ENCODE results near the gene YPEL3. TPM values are rescaled to one million over a fixed set of nuclear protein-coding genes. Genes with fewer than 3 reads are reported as not detected.

The YPEL3 gene
- polyA plus RNA-seq, 3 donors from 2014 or later: 248 to 354 (median 284) TPM

DNA sequence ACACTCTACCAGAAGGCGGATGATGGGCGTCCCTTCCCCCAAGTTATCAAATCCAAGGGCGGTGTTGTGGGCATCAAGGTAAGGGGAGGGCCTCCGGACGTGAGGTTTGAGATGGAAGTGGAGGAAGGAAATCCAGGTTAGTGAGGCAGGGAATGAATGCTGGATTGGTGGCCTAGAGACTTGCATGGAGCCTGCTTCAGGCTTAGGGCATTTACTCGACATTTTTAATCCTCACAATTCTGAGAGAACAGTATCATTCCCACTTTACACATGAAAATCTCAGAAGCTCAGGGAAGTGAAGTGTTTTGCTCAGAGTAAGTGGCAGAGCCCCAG, 28.5 kb downstream of the YPEL3 start:
- Mint-ChIP-seq H3K36me3 (peaks cover 7 to 29% (median 12%) of the 10 kb centered on the region in 3 donors), H3K4me3 (peak overlapping the region in 4 of 5 donors; percentile 58 to 99 (median 81)), H3K27ac (peak overlapping the region; percentile 69 to 99 (median 97)), H3K27me3 (ENCODE audit: low read depth in 3 of 3) (peaks cover 6 to 22% (median 13%) of the 10 kb centered on the region in 3 donors), H3K4me1 (peaks cover 30 to 38% of the 10 kb centered on the region in 2 donors), H3K9me3 (no peaks in the 10 kb centered on the region)
- no peak for DNase-seq

- H3K9me3 Mint-ChIP-seq: no peaks in the 10 kb centered on the region
- peak overlapping the region; percentile 98 to 99 (median 99) for H3K4me3 Mint-ChIP-seq
- peaks cover 7 to 26% (median 10%) of the 10 kb centered on the region in 3 donors for H3K36me3 Mint-ChIP-seq
- peaks cover 30 to 38% of the 10 kb centered on the region in 2 donors for H3K4me1 Mint-ChIP-seq
- H3K27ac Mint-ChIP-seq: peak overlapping the region; percentile 96 to 99 (median 98)
- peaks cover 6 to 20% (median 13%) of the 10 kb centered on the region in 3 donors for H3K27me3 Mint-ChIP-seq (ENCODE audit: low read depth in 3 of 3)
- DNase-seq: peak in 1 of 3 donors; percentile 29
Observed at GRCh38 chr16:30066761-30067583, 29.0 kb downstream of the YPEL3 start.

DNA sequence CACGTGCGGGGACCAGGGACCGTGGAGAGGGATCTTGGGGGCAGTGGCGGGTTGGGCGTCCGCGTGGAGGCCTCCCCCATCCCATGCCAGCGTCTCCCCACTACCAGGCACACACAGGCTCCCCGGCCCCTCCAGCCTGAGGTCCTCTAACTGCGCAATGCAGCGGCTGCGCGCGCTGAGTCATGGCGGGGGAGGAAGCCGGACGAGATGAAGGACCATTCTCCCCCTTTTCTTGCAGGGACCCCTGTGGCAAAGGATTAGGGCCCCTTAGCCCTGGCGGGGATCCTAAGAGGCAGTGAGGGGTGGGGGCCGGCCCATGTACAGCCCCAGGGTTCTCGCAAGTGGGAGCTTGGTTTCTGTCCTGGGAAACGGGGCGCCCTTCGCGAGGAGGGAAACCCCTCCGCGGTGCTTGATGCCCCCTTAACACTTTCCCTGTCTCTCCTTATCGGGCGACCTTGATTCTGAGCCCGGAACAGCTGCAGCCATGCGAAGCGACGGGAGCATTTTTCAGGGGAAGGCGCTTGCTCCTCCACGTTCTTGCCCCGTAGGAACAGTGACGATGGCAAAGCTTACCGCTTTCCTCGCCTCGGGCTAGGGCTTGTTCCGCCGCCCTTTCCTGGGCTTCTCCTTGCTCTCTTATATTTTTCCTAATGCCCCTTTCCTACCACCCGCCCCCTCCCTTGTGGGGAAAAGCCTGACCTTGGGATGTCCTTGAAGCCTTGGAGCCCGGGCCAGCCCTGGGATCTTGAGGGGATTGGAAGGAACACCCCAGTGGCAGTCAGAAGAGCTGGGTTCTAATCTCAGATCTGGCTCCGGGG, 29.9 kb downstream of the YPEL3 start:
- H3K9me3 Mint-ChIP-seq: no peaks in the 10 kb centered on the region
- peaks cover 7 to 21% (median 8%) of the 10 kb centered on the region in 3 donors for H3K36me3 Mint-ChIP-seq
- H3K27me3 Mint-ChIP-seq (ENCODE audit: low read depth in 3 of 3): peaks cover 6 to 20% (median 13%) of the 10 kb centered on the region in 3 donors
- peak overlapping the region; percentile 98 to 99 (median 99) for H3K4me3 Mint-ChIP-seq
- H3K4me1 Mint-ChIP-seq: peaks cover 30 to 38% of the 10 kb centered on the region in 2 donors
- DNase-seq: no peak
- H3K27ac Mint-ChIP-seq: peak overlapping the region; percentile 96 to 99 (median 98)

DNA sequence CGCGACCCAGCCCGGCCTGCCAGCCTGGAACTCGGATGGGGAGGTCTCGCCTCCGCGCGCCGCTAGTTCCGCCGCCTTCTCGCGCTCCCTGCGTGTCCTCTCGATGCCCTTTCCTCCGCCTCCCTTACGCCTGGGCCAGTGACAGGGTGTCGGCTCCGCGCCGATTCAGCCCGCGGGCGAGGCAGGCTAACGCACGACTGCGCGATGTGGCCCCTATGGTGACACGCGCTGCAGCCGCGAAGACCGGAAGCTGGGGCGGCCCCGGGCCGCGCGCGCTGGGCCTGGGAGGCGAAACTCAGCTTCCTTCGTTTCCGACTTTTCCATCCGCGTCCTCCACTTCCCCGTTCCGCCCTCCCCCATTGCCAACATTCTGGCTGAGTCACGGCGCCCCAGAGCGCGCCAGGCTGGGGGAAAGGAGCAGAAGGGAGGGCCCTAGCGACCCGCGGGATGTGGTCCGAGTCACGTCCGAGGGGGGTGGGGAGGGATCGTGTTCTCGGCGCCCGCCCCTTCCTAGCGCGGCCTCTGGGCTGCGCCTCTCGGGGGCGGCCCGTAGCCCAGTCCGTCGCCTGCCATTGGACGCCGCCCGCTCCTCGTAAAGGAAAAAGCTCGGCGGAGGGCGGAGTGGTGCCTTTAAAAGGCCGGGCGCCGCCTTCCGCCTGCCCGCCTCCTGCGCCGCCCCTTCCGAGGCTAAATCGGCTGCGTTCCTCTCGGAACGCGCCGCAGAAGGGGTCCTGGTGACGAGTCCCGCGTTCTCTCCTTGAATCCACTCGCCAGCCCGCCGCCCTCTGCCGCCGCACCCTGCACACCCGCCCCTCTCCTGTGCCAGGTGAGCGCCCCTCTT, 30.7 kb downstream of the YPEL3 start, which contains the start of gene ALDOA:
ALDOA (plus strand) TSS at position 659 of the 841 bp plus-strand sequence. CDS start 1,138 bp downstream, outside the sequence.
- Mint-ChIP-seq H3K27me3 (ENCODE audit: low read depth in 3 of 3) (peaks cover 6 to 20% (median 13%) of the 10 kb centered on the region in 3 donors), H3K4me1 (peaks cover 30 to 38% of the 10 kb centered on the region in 2 donors), H3K4me3 (peak within 1 kb of the TSS; percentile 98 to 99 (median 99)), H3K36me3 (peaks cover 7 to 17% (median 8%) of the 10 kb centered on the region in 3 donors), H3K27ac (peak within 1 kb of the TSS; percentile 96 to 99 (median 98)), H3K9me3 (no peaks in the 10 kb centered on the region)
- peak; percentile 95 to 97 (median 97) for DNase-seq

DNA sequence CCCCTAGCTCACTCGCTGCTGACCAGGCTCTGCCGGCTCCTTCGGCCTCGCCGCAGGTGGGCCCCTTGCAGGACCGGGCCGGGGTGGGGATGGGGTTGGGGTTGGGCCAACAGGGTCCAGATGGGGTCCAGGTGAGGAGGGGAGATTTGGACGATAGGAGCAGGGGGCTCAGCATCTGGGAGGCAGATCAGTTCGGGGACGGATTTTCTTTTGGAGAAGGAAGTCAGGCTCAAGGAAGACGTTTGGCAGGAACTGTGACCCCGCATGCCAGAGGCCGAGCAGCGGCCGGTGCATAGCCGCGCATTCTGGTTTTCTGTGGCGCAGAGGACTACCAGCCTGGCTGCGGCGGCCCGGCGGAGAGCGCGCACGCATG, 31.3 kb downstream of the YPEL3 start:
- Mint-ChIP-seq H3K36me3 (peaks cover 7 to 15% (median 8%) of the 10 kb centered on the region in 3 donors), H3K9me3 (no peaks in the 10 kb centered on the region), H3K27ac (peak overlapping the region; percentile 96 to 100 (median 98)), H3K27me3 (ENCODE audit: low read depth in 3 of 3) (peaks cover 6 to 20% (median 13%) of the 10 kb centered on the region in 3 donors), H3K4me3 (peak overlapping the region; percentile 98 to 99 (median 99)), H3K4me1 (peaks cover 30 to 38% of the 10 kb centered on the region in 2 donors)
- no peak for DNase-seq

GRCh38 chr16:30063893-30064728, 31.9 kb downstream of the YPEL3 start:
- Mint-ChIP-seq H3K4me3 (peak overlapping the region; percentile 98 to 99 (median 99)), H3K4me1 (peaks cover 30 to 35% of the 10 kb centered on the region in 2 donors), H3K27ac (peak overlapping the region; percentile 95 to 100 (median 98)), H3K27me3 (ENCODE audit: low read depth in 3 of 3) (peaks cover 6 to 20% (median 13%) of the 10 kb centered on the region in 3 donors), H3K9me3 (no peaks in the 10 kb centered on the region), H3K36me3 (peaks cover 7 to 15% (median 8%) of the 10 kb centered on the region in 3 donors)
- DNase-seq: peak; percentile 66 to 71 (median 66)

GRCh38 chr16:30063278-30063892, 32.6 kb downstream of the YPEL3 start:
- DNase-seq: no peak
- Mint-ChIP-seq H3K27ac (peak overlapping the region; percentile 95 to 100 (median 98)), H3K36me3 (peaks cover 3 to 10% (median 7%) of the 10 kb centered on the region in 3 donors), H3K27me3 (ENCODE audit: low read depth in 3 of 3) (peaks cover 6 to 18% (median 13%) of the 10 kb centered on the region in 3 donors), H3K4me3 (peak overlapping the region; percentile 98 to 99 (median 99)), H3K4me1 (peaks cover 24 to 32% of the 10 kb centered on the region in 2 donors), H3K9me3 (no peaks in the 10 kb centered on the region)

GRCh38 chr16:30060836-30061554, 35.0 kb downstream of the YPEL3 start:
- Mint-ChIP-seq H3K4me1 (peaks cover 8 to 14% of the 10 kb centered on the region in 2 donors), H3K4me3 (no peak overlapping the region), H3K27me3 (ENCODE audit: low read depth in 3 of 3) (peaks cover 6 to 16% (median 13%) of the 10 kb centered on the region in 3 donors), H3K36me3 (no peaks in the 10 kb centered on the region), H3K9me3 (no peaks in the 10 kb centered on the region), H3K27ac (peak overlapping the region in 1 of 6 donors; percentile 63)
- no peak for DNase-seq

DNA sequence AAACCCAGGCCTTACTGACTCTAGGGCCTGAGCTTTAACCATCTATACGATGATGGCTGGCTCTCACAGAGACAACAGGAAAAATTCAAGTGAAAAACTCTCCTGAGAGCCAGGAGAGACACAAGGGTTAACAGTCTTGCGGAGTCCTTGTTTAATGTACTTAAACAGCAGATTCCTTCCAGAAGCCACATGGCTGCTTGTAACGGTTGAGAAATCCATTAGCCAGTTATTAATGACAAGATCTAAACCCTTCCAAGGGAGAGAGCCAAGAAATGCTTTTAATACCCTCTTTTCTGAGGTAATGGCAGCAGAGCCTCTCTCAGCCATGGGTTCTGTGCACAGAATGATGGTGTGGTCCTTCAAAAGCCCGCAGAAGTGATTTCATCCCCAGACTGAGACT, 35.7 kb downstream of the YPEL3 start:
- Mint-ChIP-seq H3K4me3 (no peak overlapping the region), H3K27ac (peak overlapping the region in 1 of 6 donors; percentile 63)

GRCh38 chr16:30054959-30055553, 41.0 kb downstream of the YPEL3 start:
- Mint-ChIP-seq H3K27me3 (ENCODE audit: low read depth in 3 of 3) (peaks cover 4 to 31% (median 9%) of the 10 kb centered on the region in 3 donors), H3K36me3 (no peaks in the 10 kb centered on the region), H3K9me3 (no peaks in the 10 kb centered on the region), H3K27ac (no peak overlapping the region), H3K4me1 (peaks cover 0 to 14% of the 10 kb centered on the region in 2 donors), H3K4me3 (peak overlapping the region in 3 of 5 donors; percentile 6 to 64 (median 41))
- no peak for DNase-seq

More for the DNA sequence above, 35.7 kb downstream of the YPEL3 start:
- Mint-ChIP-seq H3K36me3 (no peaks in the 10 kb centered on the region), H3K4me1 (peaks cover 8 to 12% of the 10 kb centered on the region in 2 donors), H3K27me3 (ENCODE audit: low read depth in 3 of 3) (peaks cover 6 to 12% (median 10%) of the 10 kb centered on the region in 3 donors), H3K9me3 (no peaks in the 10 kb centered on the region)
- DNase-seq: no peak

DNA sequence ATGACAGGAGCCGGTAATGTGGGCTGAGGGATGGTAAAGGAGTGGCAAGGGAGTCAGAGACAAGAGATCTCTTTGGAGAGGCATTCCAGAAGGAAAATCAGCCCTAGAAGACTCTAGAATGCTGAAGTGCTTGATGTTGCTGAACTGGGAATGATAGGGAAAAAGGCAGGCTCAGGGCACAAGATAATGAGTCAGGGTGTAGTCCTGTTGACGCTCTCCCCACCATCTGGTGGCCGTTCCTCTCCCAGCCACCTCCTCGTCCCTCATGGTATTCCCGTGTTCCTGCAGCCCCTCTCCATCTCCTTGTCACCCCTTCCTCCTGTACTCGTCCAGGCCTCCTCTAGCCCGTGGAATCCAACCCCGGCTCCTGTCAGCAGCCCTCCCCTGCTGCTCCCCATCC, 41.6 kb downstream of the YPEL3 start:
- no peak for DNase-seq
- H3K4me1 Mint-ChIP-seq: peaks cover 0 to 14% of the 10 kb centered on the region in 2 donors
- H3K27me3 Mint-ChIP-seq (ENCODE audit: low read depth in 3 of 3): peaks cover 4 to 32% (median 9%) of the 10 kb centered on the region in 3 donors
- H3K9me3 Mint-ChIP-seq: no peaks in the 10 kb centered on the region
- H3K4me3 Mint-ChIP-seq: peak overlapping the region in 4 of 5 donors; percentile 57 to 73 (median 66)
- H3K27ac Mint-ChIP-seq: peak overlapping the region in 1 of 6 donors; percentile 56
- H3K36me3 Mint-ChIP-seq: no peaks in the 10 kb centered on the region
